ENCODE measurements around the gene UBE2I.

UBE2I gene

DNA sequence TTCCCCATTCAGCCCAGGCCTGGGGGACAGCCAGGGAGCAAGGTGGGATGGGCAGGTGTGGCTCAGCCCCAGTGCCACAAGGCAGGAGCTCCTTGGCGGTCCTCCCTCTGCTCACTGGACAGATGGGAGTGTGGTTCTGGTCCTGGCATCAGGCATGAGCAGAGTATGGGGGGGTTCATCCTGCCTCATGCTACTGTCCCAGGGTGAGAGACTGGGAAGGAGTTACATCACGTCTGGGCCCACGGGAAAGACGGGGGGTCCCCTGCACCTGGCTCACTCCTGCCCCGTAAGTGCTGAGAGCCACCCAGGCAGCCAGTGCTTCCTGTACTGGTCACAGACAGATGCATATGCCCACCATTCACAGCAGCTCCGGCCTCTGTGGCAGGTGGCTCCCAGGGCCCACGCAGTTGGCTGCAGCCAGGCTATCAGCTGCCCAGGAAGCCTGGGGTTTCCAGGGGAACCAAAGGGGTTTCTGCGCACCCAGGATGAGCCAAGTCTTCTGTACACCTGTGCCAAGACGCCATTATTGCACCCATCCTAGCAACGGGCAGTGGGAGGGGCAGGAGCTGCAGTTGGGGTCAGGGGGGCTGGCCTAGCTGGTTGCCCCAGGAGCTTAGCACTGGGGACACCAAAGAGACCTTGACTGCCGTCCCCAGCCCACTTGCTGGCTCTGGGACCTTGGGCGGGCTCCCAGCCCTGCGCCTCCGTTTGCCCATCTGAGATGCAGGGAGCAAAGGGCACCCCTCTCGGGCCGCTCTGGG, 26.0 kb downstream of the UBE2I start:
- H3K18ac ChIP-seq (ENCODE audit: low read length): peak overlapping the region; percentile 4
- H4K91ac ChIP-seq (ENCODE audit: low read depth, low read length, poor library complexity): no peak overlapping the region
- H3K9ac ChIP-seq (ENCODE audit: low read depth, low read length, poor library complexity): peak overlapping the region; percentile 3
- H3K9me3 ChIP-seq (replicated peaks in 1 of 2; ENCODE audit: control insufficient read depth in 2 of 2, insufficient read depth in 1 of 2, low read depth in 1 of 2, low read length in 2 of 2): peaks cover under 1 to 5% of the 10 kb centered on the region in 2 donors
- peak overlapping the region; percentile 69 for H2BK15ac ChIP-seq (ENCODE audit: low read length)
- H2BK12ac ChIP-seq (ENCODE audit: low read length): peak overlapping the region; percentile 65
- no peak overlapping the region for H4K8ac ChIP-seq (ENCODE audit: low read depth, low read length)
- no peak overlapping the region for H3K27ac ChIP-seq (replicated peaks; ENCODE audit: low read length)
- H3K4me2 ChIP-seq (ENCODE audit: insufficient read depth, low read length, poor library complexity, severe bottlenecking): no peak overlapping the region
- H3K27me3 ChIP-seq (ENCODE audit: control insufficient read depth in 3 of 3, insufficient read depth in 3 of 3, low read depth in 1 of 3, low read length in 3 of 3): peaks cover 6 to 58% (median 29%) of the 10 kb centered on the region in 3 experiments
- peaks cover 0 to 4% of the 10 kb centered on the region in 2 donors for H3K36me3 ChIP-seq (replicated peaks in 1 of 2; ENCODE audit: control insufficient read depth in 2 of 2, insufficient read depth in 2 of 2, low read length in 2 of 2)
- no peak for DNase-seq (ENCODE audit: low spot score)
- H2AK5ac ChIP-seq (ENCODE audit: low read depth, low read length): peak overlapping the region; percentile 79
- H3K23ac ChIP-seq (ENCODE audit: low read depth, low read length, poor library complexity): peak overlapping the region; percentile 25
- peak overlapping the region; percentile 17 to 57 for H3K4me3 ChIP-seq (ENCODE audit: low read length in 2 of 2)
- WGBS, 2 donors (ENCODE audit: extremely low coverage in 2 of 2, insufficient read length in 2 of 2, insufficient replicate concordance in 1 of 2): no CpG with 5 or more reads among the region's 16 CpGs
- H2BK120ac ChIP-seq (ENCODE audit: low read depth, low read length): peak overlapping the region; percentile 64
- peak overlapping the region; percentile 33 for H2AFZ ChIP-seq (ENCODE audit: low read length)
- H2BK5ac ChIP-seq (ENCODE audit: low read length): no peak overlapping the region
- peaks cover 20 to 60% of the 10 kb centered on the region in 2 donors for H3K4me1 ChIP-seq (ENCODE audit: control insufficient read depth in 2 of 2, insufficient read depth in 1 of 2, low read depth in 1 of 2, low read length in 2 of 2)
- no peak overlapping the region for H3K14ac ChIP-seq (ENCODE audit: low read length)
- H3K4ac ChIP-seq (ENCODE audit: low read length): no peak overlapping the region
- peaks cover 1% of the 10 kb centered on the region for H3K79me1 ChIP-seq (ENCODE audit: low read depth, low read length)

DNA sequence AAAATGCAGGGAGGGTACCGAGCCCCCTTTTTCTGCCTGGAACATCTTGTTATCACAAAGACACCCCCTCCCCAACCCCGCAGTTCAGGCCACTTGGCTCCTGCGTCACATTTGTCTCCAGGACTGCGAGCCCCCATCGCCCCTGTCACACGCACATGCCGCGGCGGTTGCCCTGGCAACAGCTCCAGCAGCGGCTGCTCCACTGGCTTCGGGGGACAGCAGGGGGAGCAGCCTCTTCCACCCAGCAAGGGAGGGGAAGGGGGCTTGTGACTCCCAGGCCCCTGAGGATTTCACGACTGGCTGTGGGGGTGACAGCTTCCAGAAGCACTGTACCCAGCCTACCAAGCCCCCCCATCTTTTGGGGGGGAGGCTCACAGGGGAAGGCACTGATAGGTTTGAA, 26.6 kb downstream of the UBE2I start:
- DNase-seq (ENCODE audit: low spot score): no peak
- Histone ChIP-seq H2BK5ac (ENCODE audit: low read length) (peak overlapping the region; percentile 13), H3K4ac (ENCODE audit: low read length) (no peak overlapping the region), H3K14ac (ENCODE audit: low read length) (peak overlapping the region; percentile 94), H3K9me3 (replicated peaks in 1 of 2; ENCODE audit: control insufficient read depth in 2 of 2, insufficient read depth in 1 of 2, low read depth in 1 of 2, low read length in 2 of 2) (peaks cover 0 to 2% of the 10 kb centered on the region in 2 donors), H3K4me1 (ENCODE audit: control insufficient read depth in 2 of 2, insufficient read depth in 1 of 2, low read depth in 1 of 2, low read length in 2 of 2) (peaks cover 20 to 60% of the 10 kb centered on the region in 2 donors), H2BK12ac (ENCODE audit: low read length) (no peak overlapping the region), H4K8ac (ENCODE audit: low read depth, low read length) (no peak overlapping the region), H3K36me3 (replicated peaks in 1 of 2; ENCODE audit: control insufficient read depth in 2 of 2, insufficient read depth in 2 of 2, low read length in 2 of 2) (peaks cover 0 to 10% of the 10 kb centered on the region in 2 donors), H3K27me3 (ENCODE audit: control insufficient read depth in 3 of 3, insufficient read depth in 3 of 3, low read depth in 1 of 3, low read length in 3 of 3) (peaks cover 6 to 56% (median 29%) of the 10 kb centered on the region in 3 experiments), H2AFZ (ENCODE audit: low read length) (peak overlapping the region; percentile 33), H3K9ac (ENCODE audit: low read depth, low read length, poor library complexity) (peak overlapping the region; percentile 70), H3K4me2 (ENCODE audit: insufficient read depth, low read length, poor library complexity, severe bottlenecking) (peak overlapping the region; percentile 25), H2BK15ac (ENCODE audit: low read length) (peak overlapping the region; percentile 89), H2BK120ac (ENCODE audit: low read depth, low read length) (peak overlapping the region; percentile 76), H4K91ac (ENCODE audit: low read depth, low read length, poor library complexity) (no peak overlapping the region), H3K79me1 (ENCODE audit: low read depth, low read length) (peaks cover under 1% of the 10 kb centered on the region), H3K18ac (ENCODE audit: low read length) (peak overlapping the region; percentile 3), H3K23ac (ENCODE audit: low read depth, low read length, poor library complexity) (peak overlapping the region; percentile 25), H3K4me3 (ENCODE audit: low read length in 2 of 2) (peak overlapping the region in 1 of 2 donors; percentile 17), H2AK5ac (ENCODE audit: low read depth, low read length) (peak overlapping the region; percentile 81), H3K27ac (replicated peaks; ENCODE audit: low read length) (no peak overlapping the region)
- WGBS, 2 donors (ENCODE audit: extremely low coverage in 2 of 2, insufficient read length in 2 of 2, insufficient replicate concordance in 1 of 2): no CpG with 5 or more reads among the region's 12 CpGs

DNA sequence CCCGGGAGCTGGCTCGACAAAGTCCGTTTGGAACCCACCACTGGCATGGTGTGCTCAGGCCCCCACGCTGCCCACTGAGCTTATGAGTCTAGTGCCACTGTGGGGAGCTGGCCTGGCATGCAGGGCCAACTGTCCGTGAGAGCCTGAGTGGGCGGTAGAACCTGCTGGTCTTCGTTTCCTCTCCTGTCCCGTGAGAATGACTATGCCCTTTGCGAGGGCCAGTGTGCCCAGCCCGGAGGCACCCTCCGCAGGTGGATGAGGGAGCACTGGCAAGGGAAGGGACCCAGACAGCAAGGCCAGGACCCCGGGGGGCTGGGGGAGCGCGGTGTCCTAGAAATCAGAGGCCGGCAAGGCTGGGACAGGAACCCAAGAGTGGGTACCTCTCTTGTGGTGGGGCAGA, 27.2 kb downstream of the UBE2I start:
- peaks cover 18 to 55% of the 10 kb centered on the region in 2 donors for H3K4me1 ChIP-seq (ENCODE audit: control insufficient read depth in 2 of 2, insufficient read depth in 1 of 2, low read depth in 1 of 2, low read length in 2 of 2)
- peak overlapping the region; percentile 52 for H3K18ac ChIP-seq (ENCODE audit: low read length)
- H2AK5ac ChIP-seq (ENCODE audit: low read depth, low read length): peak overlapping the region; percentile 81
- H2BK120ac ChIP-seq (ENCODE audit: low read depth, low read length): peak overlapping the region; percentile 76
- peaks cover 0 to 16% of the 10 kb centered on the region in 2 donors for H3K36me3 ChIP-seq (replicated peaks in 1 of 2; ENCODE audit: control insufficient read depth in 2 of 2, insufficient read depth in 2 of 2, low read length in 2 of 2)
- H3K4me2 ChIP-seq (ENCODE audit: insufficient read depth, low read length, poor library complexity, severe bottlenecking): no peak overlapping the region
- no peak overlapping the region for H3K23ac ChIP-seq (ENCODE audit: low read depth, low read length, poor library complexity)
- no CpG with 5 or more reads among the region's 15 CpGs for WGBS, 2 donors (ENCODE audit: extremely low coverage in 2 of 2, insufficient read length in 2 of 2, insufficient replicate concordance in 1 of 2)
- H3K14ac ChIP-seq (ENCODE audit: low read length): peak overlapping the region; percentile 94
- peak overlapping the region; percentile 89 for H2BK15ac ChIP-seq (ENCODE audit: low read length)
- no peaks in the 10 kb centered on the region for H3K79me1 ChIP-seq (ENCODE audit: low read depth, low read length)
- no peak for DNase-seq (ENCODE audit: low spot score)
- H3K27me3 ChIP-seq (ENCODE audit: control insufficient read depth in 3 of 3, insufficient read depth in 3 of 3, low read depth in 1 of 3, low read length in 3 of 3): peaks cover 6 to 50% (median 29%) of the 10 kb centered on the region in 3 experiments
- peak overlapping the region; percentile 13 for H2BK5ac ChIP-seq (ENCODE audit: low read length)
- H3K9ac ChIP-seq (ENCODE audit: low read depth, low read length, poor library complexity): peak overlapping the region; percentile 70
- H4K8ac ChIP-seq (ENCODE audit: low read depth, low read length): no peak overlapping the region
- no peak overlapping the region for H4K91ac ChIP-seq (ENCODE audit: low read depth, low read length, poor library complexity)
- no peak overlapping the region for H2AFZ ChIP-seq (ENCODE audit: low read length)
- no peak overlapping the region for H3K27ac ChIP-seq (replicated peaks; ENCODE audit: low read length)
- peaks cover 0 to 2% of the 10 kb centered on the region in 2 donors for H3K9me3 ChIP-seq (replicated peaks in 1 of 2; ENCODE audit: control insufficient read depth in 2 of 2, insufficient read depth in 1 of 2, low read depth in 1 of 2, low read length in 2 of 2)
- no peak overlapping the region for H2BK12ac ChIP-seq (ENCODE audit: low read length)
- no peak overlapping the region for H3K4me3 ChIP-seq (ENCODE audit: low read length in 2 of 2)
- H3K4ac ChIP-seq (ENCODE audit: low read length): no peak overlapping the region

DNA sequence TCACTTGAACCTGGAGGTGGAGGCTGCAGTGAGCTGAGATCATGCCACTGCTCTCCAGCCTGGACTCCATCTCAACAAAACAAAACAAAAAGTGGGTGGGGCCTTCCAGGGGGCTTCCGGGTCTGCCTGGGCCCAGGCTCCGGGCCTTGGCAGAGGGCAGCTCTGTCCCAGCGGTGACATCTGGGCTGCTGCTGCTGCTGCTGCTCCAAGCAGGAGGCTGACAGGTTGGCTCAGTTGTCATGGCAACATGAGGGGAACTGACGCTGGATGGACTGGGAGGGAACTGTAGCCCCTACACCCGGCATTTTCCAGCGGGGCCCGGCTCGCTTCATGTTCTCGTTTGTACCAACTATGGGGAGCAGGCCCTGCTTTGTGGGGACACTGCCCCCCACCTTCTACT, 28.1 kb downstream of the UBE2I start:
- H3K4ac ChIP-seq (ENCODE audit: low read length): no peak overlapping the region
- peaks cover 0 to 24% of the 10 kb centered on the region in 2 donors for H3K36me3 ChIP-seq (replicated peaks in 1 of 2; ENCODE audit: control insufficient read depth in 2 of 2, insufficient read depth in 2 of 2, low read length in 2 of 2)
- no peak overlapping the region for H3K14ac ChIP-seq (ENCODE audit: low read length)
- H3K27me3 ChIP-seq (ENCODE audit: control insufficient read depth in 3 of 3, insufficient read depth in 3 of 3, low read depth in 1 of 3, low read length in 3 of 3): peaks cover 6 to 47% (median 27%) of the 10 kb centered on the region in 3 experiments
- H2AFZ ChIP-seq (ENCODE audit: low read length): no peak overlapping the region
- H3K4me2 ChIP-seq (ENCODE audit: insufficient read depth, low read length, poor library complexity, severe bottlenecking): no peak overlapping the region
- no peak overlapping the region for H2AK5ac ChIP-seq (ENCODE audit: low read depth, low read length)
- peak overlapping the region; percentile 58 for H2BK15ac ChIP-seq (ENCODE audit: low read length)
- H2BK5ac ChIP-seq (ENCODE audit: low read length): no peak overlapping the region
- H4K91ac ChIP-seq (ENCODE audit: low read depth, low read length, poor library complexity): no peak overlapping the region
- peaks cover 12 to 47% of the 10 kb centered on the region in 2 donors for H3K4me1 ChIP-seq (ENCODE audit: control insufficient read depth in 2 of 2, insufficient read depth in 1 of 2, low read depth in 1 of 2, low read length in 2 of 2)
- no peak overlapping the region for H4K8ac ChIP-seq (ENCODE audit: low read depth, low read length)
- H3K23ac ChIP-seq (ENCODE audit: low read depth, low read length, poor library complexity): no peak overlapping the region
- no peak for DNase-seq (ENCODE audit: low spot score)
- no peak overlapping the region for H2BK12ac ChIP-seq (ENCODE audit: low read length)
- peaks cover 0 to 2% of the 10 kb centered on the region in 2 donors for H3K9me3 ChIP-seq (replicated peaks in 1 of 2; ENCODE audit: control insufficient read depth in 2 of 2, insufficient read depth in 1 of 2, low read depth in 1 of 2, low read length in 2 of 2)
- H3K79me1 ChIP-seq (ENCODE audit: low read depth, low read length): no peaks in the 10 kb centered on the region
- H2BK120ac ChIP-seq (ENCODE audit: low read depth, low read length): no peak overlapping the region
- H3K9ac ChIP-seq (ENCODE audit: low read depth, low read length, poor library complexity): peak overlapping the region; percentile 44
- no peak overlapping the region for H3K18ac ChIP-seq (ENCODE audit: low read length)
- WGBS, 2 donors (ENCODE audit: extremely low coverage in 2 of 2, insufficient read length in 2 of 2, insufficient replicate concordance in 1 of 2): no CpG with 5 or more reads among the region's 9 CpGs
- H3K4me3 ChIP-seq (ENCODE audit: low read length in 2 of 2): no peak overlapping the region
- no peak overlapping the region for H3K27ac ChIP-seq (replicated peaks; ENCODE audit: low read length)

Data from neuronal stem cell (in vitro differentiated cells).